Psoas muscle (tissue), 8 donors: Measurements from ENCODE around the gene PRODH2. TPM values are rescaled to one million over a fixed set of nuclear protein-coding genes. Genes with fewer than 3 reads are reported as not detected.

Experiments
- ATAC-seq, 4 donors: fragments of 200-7000 bp; cut with Tn5 transposase; one replicate each; pipeline ENCODE4 v1.9.1; 2020; ENCODE audit warnings: moderate library complexity in 3 of 4, mild to moderate bottlenecking in 2 of 4
- DNase-seq, 2 donors: peaks; one replicate each; pipeline ENCODE4 v3.0.0-alpha.2; 2020
- H3K27ac ChIP-seq: fragments of 200-600 bp; one replicate; pipeline ENCODE4 v1.8.0; 2022
- H3K27me3 ChIP-seq, 3 donors: fragments of 200-600 bp in 1 of 3; one replicate each; pipeline versions ENCODE4 v1.6.1 to v1.8.0; 2013 to 2022; ENCODE audit warnings: low read length in 2 of 3, mild to moderate bottlenecking in 2 of 3, moderate library complexity in 1 of 3; ENCODE audit not compliant: insufficient read depth in 3 of 3
- H3K36me3 ChIP-seq, 2 donors: fragments of 200-600 bp in 1 of 2; one replicate each; pipeline versions ENCODE4 v1.6.1 to v1.8.0; 2013 to 2022; ENCODE audit warnings: low read depth in 1 of 2, mild to moderate bottlenecking in 1 of 2, moderate library complexity in 1 of 2; ENCODE audit not compliant: insufficient read depth in 1 of 2
- H3K4me1 ChIP-seq: fragments of 200-600 bp; one replicate; pipeline ENCODE4 v1.8.0; 2022
- H3K4me3 ChIP-seq: fragments of 200-600 bp; one replicate; pipeline ENCODE4 v1.8.0; 2022; ENCODE audit warnings: mild to moderate bottlenecking
- H3K9me3 ChIP-seq: fragments of 200-600 bp; one replicate; pipeline ENCODE4 v1.8.0; 2022
- WGBS, 3 donors: extraction: QIAGEN DNeasy Blood & Tissue Kit; methylation state at CpG; one replicate each; pipeline versions ENCODE4 v1.1.6 to v1.1.7; 2013; 5-methylcytosine and 5-hydroxymethylcytosine counted together
- intact Hi-C, 2 donors: fragments of 100-400 bp; cut with DNase I; formaldehyde crosslinking; loops; one replicate each; pipeline versions ENCODE4 v1.11.0 to v1.14.2; 2022
- long read RNA-seq, 2 donors: library from polyadenylated mRNA; unstranded; transcript quantifications; one replicate each; pipeline ENCODE4 v2.0.0, GENCODE V29; 2021
- polyA plus RNA-seq, 3 donors: library from polyadenylated mRNA; stranded (reverse); fragments of 200-250 nt; gene quantifications; one replicate each; pipeline ENCODE4 v1.2.3, GENCODE V29; 2013
- total RNA-seq, 4 donors: library from RNA; stranded (reverse); fragmentation: NEBNext Ultra II Directional in 2 of 4; extraction: Animal tissue kit (Norgen Biotek cat#: 25700) in 2 of 4; gene quantifications; one replicate each; pipeline versions ENCODE4 v1.2.1 to v1.2.4, GENCODE V29; 2021 to 2023
- TF ChIP-seq, protein P1 (sequence below): fragments of 200-600 bp; IDR thresholded peaks from one replicate; pipeline ENCODE4 v1.8.0; 2022; ENCODE audit warnings: antibody characterized with exemption
- donor health status: healthy with polysubstance abuse.
- donor health status: DM: no; HTN: no; CAD: no; lungs with moderate emphysema.
- donor health status: Bipolar disorder and iron deficiency.
- donor health status: healthy.
- donor health status: DM: yes; HTN: yes; CAD: no.
- donor health status: DM: no; HTN: no; CAD: no.
- donor health status: DM: no; HTN: no; CAD: no.
- donor health status: DM: yes; HTN: yes; CAD: no.

PRODH2 gene, protein sequence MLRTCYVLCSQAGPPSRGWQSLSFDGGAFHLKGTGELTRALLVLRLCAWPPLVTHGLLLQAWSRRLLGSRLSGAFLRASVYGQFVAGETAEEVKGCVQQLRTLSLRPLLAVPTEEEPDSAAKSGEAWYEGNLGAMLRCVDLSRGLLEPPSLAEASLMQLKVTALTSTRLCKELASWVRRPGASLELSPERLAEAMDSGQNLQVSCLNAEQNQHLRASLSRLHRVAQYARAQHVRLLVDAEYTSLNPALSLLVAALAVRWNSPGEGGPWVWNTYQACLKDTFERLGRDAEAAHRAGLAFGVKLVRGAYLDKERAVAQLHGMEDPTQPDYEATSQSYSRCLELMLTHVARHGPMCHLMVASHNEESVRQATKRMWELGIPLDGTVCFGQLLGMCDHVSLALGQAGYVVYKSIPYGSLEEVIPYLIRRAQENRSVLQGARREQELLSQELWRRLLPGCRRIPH
- total RNA-seq (not detected), polyA plus RNA-seq (not detected)
- long read RNA-seq, donor 1, result 0 reads
- long read RNA-seq, donor 2, result 0 reads

DNA sequence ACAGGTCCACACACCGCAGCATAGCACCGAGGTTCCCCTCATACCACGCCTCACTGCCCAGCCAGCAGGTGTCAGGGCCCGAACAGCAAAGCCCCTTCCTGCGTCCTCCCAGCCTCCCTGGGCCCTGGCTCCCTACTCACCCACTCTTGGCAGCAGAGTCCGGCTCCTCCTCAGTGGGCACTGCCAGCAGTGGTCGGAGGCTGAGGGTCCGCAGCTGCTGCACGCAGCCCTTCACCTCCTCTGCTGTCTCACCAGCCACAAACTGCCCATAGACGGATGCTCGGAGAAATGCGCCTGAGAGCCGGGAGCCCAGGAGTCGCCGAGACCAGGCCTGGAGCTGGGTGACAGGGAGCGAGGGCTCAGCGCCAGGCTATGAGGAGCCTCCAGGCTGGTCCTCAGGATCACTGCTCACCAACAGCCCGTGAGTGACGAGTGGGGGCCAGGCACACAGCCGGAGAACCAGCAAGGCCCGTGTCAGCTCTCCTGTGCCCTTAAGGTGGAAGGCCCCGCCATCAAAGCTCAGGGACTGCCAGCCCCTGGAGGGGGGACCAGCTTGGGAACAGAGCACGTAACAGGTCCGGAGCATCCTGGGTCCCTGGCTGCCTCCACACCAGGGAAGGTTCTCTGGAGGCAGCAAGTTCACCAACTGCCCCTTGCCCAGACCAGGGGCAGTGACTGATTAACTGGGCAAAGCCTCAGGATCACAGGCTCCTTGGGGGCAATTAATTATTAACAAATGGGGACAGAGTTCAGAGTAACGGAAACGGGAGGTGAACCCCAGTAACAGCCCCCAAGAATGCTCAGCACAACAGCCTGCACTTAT, at the start of gene PRODH2:
TSS of gene PRODH2 (minus strand) at position 626 of the 823 bp plus-strand sequence. CDS start at position 586, 40 bp downstream.
- Histone ChIP-seq H3K4me3 (no peak within 1 kb of the TSS), H3K36me3 (no peaks in the 10 kb centered on the region), H3K27me3 (peaks cover 0 to 39% (median 11%) of the 10 kb centered on the region in 3 donors), H3K4me1 (no peaks in the 10 kb centered on the region), H3K27ac (no peak within 1 kb of the TSS), H3K9me3 (no peaks in the 10 kb centered on the region)
- TF ChIP-seq, protein P1, sequence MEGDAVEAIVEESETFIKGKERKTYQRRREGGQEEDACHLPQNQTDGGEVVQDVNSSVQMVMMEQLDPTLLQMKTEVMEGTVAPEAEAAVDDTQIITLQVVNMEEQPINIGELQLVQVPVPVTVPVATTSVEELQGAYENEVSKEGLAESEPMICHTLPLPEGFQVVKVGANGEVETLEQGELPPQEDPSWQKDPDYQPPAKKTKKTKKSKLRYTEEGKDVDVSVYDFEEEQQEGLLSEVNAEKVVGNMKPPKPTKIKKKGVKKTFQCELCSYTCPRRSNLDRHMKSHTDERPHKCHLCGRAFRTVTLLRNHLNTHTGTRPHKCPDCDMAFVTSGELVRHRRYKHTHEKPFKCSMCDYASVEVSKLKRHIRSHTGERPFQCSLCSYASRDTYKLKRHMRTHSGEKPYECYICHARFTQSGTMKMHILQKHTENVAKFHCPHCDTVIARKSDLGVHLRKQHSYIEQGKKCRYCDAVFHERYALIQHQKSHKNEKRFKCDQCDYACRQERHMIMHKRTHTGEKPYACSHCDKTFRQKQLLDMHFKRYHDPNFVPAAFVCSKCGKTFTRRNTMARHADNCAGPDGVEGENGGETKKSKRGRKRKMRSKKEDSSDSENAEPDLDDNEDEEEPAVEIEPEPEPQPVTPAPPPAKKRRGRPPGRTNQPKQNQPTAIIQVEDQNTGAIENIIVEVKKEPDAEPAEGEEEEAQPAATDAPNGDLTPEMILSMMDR, result no peak
- DNase-seq (no peak), ATAC-seq (no peak)
- WGBS, 3 donors, result 58 to 62% (median 59%) methylated on average over 25 to 26 of the region's 26 CpGs
- intact Hi-C loops, result no loop called here

DNA sequence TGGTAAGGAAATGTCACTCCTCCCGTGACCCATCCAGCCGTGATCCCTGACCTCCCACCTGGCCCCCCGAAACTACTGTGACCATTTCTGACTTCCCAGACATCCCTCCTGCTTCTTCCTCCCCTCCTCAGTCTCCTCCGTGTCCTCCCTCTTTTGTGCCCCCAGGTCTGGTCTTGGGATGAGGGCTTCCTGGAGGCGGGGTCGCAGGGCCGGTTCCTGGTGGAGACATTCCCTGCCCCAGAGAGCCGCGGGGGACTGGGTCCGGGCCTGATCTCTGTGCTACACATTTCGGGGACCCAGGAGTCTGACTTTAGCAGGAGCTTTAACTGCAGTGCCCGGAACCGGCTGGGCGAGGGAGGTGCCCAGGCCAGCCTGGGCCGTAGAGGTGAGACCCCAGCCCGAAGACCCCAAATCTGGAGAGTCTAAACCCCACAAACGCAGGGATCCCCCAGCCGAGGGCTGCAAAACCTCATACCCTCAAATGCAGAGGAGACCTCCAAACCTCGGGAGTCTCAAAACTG, 49.1 kb upstream of the PRODH2 start:
- intact Hi-C loops, result no loop called here
- H3K36me3 ChIP-seq, result no peaks in the 10 kb centered on the region
- DNase-seq, result no peak
- TF ChIP-seq, protein P1, result no peak
- WGBS, 3 donors, result 54 to 58% (median 57%) methylated on average over 19 of the region's 19 CpGs
- H3K4me1 ChIP-seq, result no peaks in the 10 kb centered on the region
- H3K4me3 ChIP-seq, result no peak overlapping the region
- H3K9me3 ChIP-seq, result no peaks in the 10 kb centered on the region
- no peak for ATAC-seq
- H3K27me3 ChIP-seq, result peaks cover 0 to 79% (median 35%) of the 10 kb centered on the region in 3 donors
- no peak overlapping the region for H3K27ac ChIP-seq

DNA sequence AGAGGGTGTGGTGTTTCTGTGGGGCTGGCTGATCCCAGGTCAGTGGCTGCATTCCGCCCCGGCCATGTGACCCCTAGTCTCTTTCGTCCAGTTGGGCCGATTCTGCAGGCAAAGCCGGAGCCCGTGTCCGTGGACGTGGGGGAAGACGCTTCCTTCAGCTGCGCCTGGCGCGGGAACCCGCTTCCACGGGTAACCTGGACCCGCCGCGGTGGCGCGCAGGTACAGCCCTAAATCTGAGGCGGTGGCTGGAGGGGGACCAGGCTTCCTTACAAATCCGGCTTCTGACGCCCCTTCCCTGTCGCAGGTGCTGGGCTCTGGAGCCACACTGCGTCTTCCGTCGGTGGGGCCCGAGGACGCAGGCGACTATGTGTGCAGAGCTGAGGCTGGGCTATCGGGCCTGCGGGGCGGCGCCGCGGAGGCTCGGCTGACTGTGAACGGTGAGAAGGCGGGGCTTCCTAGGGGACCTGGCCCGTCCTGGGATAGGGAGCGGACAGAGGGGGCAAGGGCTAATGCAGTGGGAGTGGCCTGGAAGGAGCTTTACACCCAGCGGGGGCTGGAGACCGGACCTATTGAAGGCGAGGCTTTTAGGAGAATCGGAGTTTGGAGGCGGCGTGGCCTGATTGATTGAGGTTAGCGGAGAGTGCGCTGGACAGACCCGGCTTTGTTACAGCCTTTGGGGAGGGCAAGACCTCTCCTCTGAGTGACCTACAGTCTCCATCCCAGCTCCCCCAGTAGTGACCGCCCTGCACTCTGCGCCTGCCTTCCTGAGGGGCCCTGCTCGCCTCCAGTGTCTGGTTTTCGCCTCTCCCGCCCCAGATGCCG, 48.4 kb upstream of the PRODH2 start:
- ATAC-seq, result no peak
- no peak for DNase-seq
- intact Hi-C loops, result no loop called here
- TF ChIP-seq, protein P1, result no peak
- WGBS, 3 donors, result 18 to 35% (median 30%) methylated on average over 49 to 55 of the region's 55 CpGs
- H3K27me3 ChIP-seq, result peaks cover 0 to 79% (median 34%) of the 10 kb centered on the region in 3 donors
- no peaks in the 10 kb centered on the region for H3K36me3 ChIP-seq
- H3K4me3 ChIP-seq, result no peak overlapping the region
- H3K4me1 ChIP-seq, result no peaks in the 10 kb centered on the region
- no peak overlapping the region for H3K27ac ChIP-seq
- no peaks in the 10 kb centered on the region for H3K9me3 ChIP-seq

DNA sequence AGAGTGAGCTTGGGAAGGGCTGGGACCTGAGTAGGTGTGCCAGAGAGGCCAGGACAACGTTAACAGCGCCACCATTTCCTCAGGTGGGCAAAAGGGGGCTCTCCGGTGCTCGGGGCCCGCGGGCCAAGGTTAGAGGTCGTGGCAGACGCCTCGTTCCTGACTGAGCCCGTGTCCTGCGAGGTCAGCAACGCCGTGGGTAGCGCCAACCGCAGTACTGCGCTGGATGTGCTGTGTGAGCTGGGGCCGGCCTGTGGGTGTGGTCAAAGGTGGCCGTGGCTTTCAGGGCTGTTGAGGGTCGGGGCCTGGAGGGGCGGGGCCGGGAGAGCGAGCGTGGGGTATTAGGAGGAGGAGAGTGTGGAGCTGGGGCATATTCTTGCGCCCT, 47.8 kb upstream of the PRODH2 start:
- H3K27ac ChIP-seq, result no peak overlapping the region
- no peaks in the 10 kb centered on the region for H3K9me3 ChIP-seq
- peaks cover 0 to 77% (median 36%) of the 10 kb centered on the region in 3 donors for H3K27me3 ChIP-seq
- H3K4me3 ChIP-seq, result no peak overlapping the region
- H3K36me3 ChIP-seq, result no peaks in the 10 kb centered on the region
- H3K4me1 ChIP-seq, result no peaks in the 10 kb centered on the region
- no peak for ATAC-seq
- intact Hi-C loops, result no loop called here
- DNase-seq, result no peak
- TF ChIP-seq, protein P1, result no peak
- 22 to 29% (median 26%) methylated on average over 23 to 24 of the region's 24 CpGs for WGBS, 3 donors
